Activated T-cell treated with anti-CD3 and anti-CD28 coated beads for 1 hour (primary cell): ENCODE data around the gene NHLH1.
A peak's percentile ranks its signal among the peaks of the same experiment; 100 is the strongest.

Experiments used
- DNase-seq: peaks from one replicate; pipeline ENCODE4 v3.0.0-alpha.2; 2020; ENCODE audit warnings: low read depth

Gene NHLH1

GRCh38 chr1:160366731-160367515, at the start of gene NHLH1:
TSS of gene NHLH1 (plus strand) at chr1:160367071. CDS start at chr1:160370732, 3,661 bp downstream.
- no peak for DNase-seq

GRCh38 chr1:160322831-160323230, 44.0 kb upstream of the NHLH1 start:
- no peak for DNase-seq

GRCh38 chr1:160325252-160325651, 41.6 kb upstream of the NHLH1 start:
- no peak for DNase-seq

- DNase-seq: no peak
Measured at GRCh38 chr1:160326418-160326817, 40.5 kb upstream of the NHLH1 start.

GRCh38 chr1:160328184-160328583, 38.7 kb upstream of the NHLH1 start:
- DNase-seq: no peak

DNA sequence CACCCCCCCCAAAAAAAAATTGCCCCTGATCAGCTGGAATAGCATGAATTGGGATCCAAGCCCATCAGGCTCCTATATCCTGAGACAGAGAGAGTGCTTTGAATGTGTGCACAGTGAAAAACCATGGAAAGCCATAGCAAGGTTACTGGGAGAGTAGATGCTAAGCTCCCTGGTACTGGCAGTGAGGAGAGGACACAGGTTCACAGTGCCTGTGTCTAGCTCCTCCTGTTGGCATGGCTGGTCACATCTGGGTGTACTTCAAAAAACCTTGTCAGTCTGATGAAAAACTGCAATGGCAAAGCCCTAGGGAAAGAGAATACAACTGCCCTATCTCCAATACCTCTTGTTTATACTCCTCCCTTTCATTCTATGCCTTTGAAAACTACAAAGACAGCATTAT, 36.8 kb upstream of the NHLH1 start:
- DNase-seq: no peak

- DNase-seq: no peak
Measured at GRCh38 chr1:160332516-160332915, 34.4 kb upstream of the NHLH1 start.

GRCh38 chr1:160338580-160338979, 28.3 kb upstream of the NHLH1 start:
- no peak for DNase-seq

DNA sequence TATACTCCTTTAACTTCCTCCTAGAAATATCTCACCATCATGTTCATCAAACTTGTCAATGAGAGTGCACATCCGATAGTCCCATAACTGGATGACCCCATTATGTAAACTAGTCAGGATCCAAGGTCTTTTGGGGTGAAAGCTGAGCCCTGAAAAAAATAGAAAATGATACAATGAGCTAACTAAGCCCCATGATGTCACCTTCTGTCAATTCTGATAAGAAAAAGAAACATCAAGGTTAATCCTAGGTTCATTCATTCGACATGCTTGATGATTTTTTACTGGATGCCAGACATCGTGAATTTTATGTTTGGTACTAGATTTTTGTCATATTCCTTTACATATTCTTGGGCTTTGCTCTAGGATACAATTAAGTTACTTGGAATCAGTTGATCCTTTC, 26.7 kb upstream of the NHLH1 start:
- DNase-seq: no peak

- no peak for DNase-seq
Measured at GRCh38 chr1:160340866-160341265, 26.0 kb upstream of the NHLH1 start.

DNA sequence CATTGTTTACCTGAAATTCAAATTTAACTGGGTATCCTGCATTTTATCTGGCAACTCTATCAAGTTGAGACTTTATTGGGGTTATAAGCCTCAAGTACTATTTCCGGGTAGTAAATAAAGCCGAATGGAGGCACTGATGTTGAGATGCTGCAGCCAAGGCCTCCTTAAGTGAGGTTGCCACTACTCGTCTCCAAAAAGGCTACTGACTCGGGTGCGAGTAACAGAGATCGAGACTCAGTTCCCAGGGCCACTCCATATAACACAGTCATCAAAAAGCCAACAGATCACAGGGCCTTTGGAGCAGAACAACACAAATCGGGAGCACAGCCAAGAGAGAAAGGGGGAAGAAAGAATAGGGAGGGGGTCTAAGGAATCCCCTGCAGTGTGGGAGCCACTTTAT, 24.3 kb upstream of the NHLH1 start:
- no peak for DNase-seq

GRCh38 chr1:160342953-160343869, 23.7 kb upstream of the NHLH1 start, which contains the start of the genes COPA and NCSTN:
TSS of gene COPA (minus strand) at chr1:160343250. CDS start at chr1:160343170, 80 bp downstream.
TSS of gene NCSTN (plus strand) at chr1:160343383. CDS start at chr1:160343397, 14 bp downstream.
- DNase-seq: peak; percentile 76

GRCh38 chr1:160344241-160344640, 22.6 kb upstream of the NHLH1 start:
- no peak for DNase-seq

GRCh38 chr1:160344936-160345335, 21.9 kb upstream of the NHLH1 start:
- no peak for DNase-seq

DNA sequence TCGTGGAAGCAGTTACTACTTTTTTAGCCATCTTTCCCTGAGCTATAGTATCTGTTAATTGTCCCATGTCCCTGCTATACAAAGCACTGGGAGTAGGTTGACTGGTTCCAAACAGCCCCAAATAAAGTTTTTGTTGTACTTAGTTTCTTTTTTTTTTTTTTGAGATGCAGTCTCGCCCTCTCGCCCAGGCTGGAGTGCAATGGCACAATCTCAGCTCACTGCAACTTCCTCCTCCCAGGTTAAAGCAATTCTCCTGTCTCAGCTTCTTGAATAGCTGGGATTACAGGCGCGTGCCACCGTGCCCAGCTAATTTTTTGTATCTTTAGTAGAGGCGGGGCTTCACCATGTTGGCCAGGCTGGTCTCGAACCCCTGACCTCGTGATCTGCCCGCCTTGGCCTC, 20.4 kb upstream of the NHLH1 start:
- no peak for DNase-seq

DNA sequence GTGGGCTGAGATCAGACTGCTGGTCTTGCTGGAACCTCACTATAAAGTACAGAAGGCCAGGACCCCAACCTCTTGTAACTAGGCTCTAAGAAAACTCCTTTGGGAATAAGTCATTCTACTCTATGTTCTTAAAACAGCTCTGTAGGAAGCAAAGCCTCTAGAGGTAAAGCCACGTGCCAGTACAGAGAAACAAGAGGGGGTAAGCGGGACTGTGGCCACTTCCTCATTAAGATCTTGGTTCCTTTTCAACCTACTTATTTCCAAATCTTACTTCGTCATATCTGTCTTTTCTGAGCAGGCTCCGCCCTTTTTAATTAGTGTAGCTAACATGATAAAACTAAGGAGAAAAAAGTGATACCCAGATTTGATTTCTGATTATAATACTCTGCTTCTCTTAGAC, 19.9 kb upstream of the NHLH1 start:
- DNase-seq: no peak

GRCh38 chr1:160351629-160352028, 15.2 kb upstream of the NHLH1 start:
- no peak for DNase-seq

DNA sequence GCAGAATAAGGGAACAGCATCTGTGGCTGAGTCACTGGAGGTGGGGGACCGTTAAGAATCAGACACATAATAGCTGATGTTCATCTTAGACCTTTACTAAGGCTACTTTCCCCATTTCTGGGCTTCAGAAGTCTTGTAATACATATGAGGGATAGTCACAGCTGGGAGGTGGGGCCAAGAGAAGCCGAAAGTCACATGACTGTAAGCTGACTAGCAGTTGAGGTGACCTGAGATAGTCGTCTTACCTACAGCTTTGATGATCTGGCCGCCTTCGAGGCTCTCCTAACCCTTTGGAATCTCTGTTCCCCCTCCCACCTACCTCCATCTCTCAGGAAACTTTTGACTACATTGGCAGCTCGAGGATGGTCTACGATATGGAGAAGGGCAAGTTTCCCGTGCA, 14.3 kb upstream of the NHLH1 start:
- DNase-seq: no peak

GRCh38 chr1:160353223-160353622, 13.6 kb upstream of the NHLH1 start:
- no peak for DNase-seq

DNA sequence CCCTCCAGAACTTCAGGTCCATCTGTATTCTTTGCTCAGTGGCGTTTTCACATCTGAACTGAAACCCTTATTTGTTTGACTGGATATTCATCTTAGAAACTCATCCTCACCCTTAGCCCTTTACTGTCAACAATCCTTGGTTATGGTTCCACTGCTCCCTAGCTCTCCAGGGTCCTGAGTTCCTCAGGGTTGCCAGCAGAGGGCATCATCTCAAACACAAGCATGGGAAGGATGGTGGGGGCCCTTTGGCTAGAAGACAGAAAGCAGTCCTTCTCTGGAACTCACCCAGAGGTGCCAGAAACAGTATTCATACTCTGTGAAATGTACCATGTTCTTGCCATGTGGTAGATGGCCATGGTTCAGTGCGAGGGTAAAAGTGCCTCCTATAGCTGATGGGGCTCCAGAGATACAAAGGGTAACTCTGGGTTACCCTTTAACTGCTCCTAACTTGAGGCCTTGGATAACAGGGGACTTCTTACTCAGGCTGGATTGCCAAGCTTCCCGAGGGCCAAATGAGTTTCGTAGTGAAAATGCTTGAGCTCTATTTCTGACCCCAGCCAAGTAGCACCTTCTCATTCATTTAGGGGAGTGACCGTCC, 12.4 kb upstream of the NHLH1 start:
- DNase-seq: no peak

DNA sequence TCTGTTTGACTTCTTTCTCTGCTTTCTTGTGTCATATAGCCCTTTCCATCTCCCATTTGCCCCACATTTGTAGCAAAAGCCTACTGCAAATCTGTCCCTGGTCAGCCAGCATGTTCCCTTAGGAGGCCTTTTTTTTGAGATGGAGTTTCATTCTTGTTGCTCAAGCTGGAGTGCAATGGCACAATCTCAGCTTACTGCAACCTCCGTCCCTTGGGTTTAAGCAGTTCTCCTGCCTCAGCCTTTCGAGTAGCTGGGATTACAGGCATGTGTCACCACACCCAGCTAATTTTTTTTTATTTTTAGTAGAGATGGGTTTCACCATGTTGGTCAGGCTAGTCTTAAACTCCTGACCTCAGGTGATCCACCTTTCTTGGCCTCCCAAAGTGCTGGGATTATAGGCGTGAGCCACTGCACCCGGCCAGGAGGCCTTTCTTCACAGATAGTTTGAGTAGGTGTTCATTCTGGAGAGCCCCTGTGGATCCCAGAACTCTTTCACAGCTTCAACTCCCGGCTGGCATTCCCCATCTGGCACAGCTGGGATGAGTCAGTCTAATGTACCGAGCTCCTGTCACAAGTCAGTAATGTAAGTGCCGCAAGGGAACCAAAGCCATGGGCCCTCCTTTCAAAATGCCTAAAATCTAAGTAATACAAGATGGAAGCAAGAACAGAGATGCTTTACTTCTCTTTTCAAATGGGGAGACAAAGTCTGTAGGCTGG, 9.4 kb upstream of the NHLH1 start:
- DNase-seq: no peak

GRCh38 chr1:160358073-160358472, 8.8 kb upstream of the NHLH1 start:
- DNase-seq: no peak
